CD4-positive, alpha-beta T cell treated with Interferon gamma for 1 hour (primary cell): ENCODE measurements around the gene RGS12.

Source experiments
- DNase-seq: peaks from one replicate; pipeline ENCODE4 v3.0.0-alpha.2; 2020

The RGS12 gene

GRCh38 chr4:3334316-3334715 is 41.5 kb downstream of the RGS12 start:
- DNase-seq, result no peak

DNA sequence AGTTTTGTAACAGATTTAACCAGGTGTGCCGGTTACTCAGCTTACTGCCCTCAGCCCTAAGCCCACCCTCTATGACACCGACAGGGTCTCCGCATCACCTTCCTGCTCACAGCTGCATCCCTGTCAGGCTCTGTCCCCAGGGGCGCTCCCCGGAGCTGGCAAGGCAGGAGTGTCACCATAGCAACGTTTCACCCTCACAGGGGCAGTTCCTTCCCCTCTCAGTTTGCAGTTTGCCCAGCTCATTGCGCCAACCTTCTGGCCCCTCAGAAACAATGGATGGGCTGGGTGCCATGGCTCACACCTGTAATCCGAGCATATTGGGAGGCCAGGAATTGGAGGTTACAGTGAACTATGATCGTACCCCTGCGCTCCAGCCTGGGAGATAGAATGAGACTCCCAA is 42.6 kb downstream of the RGS12 start:
- DNase-seq, result no peak

DNA sequence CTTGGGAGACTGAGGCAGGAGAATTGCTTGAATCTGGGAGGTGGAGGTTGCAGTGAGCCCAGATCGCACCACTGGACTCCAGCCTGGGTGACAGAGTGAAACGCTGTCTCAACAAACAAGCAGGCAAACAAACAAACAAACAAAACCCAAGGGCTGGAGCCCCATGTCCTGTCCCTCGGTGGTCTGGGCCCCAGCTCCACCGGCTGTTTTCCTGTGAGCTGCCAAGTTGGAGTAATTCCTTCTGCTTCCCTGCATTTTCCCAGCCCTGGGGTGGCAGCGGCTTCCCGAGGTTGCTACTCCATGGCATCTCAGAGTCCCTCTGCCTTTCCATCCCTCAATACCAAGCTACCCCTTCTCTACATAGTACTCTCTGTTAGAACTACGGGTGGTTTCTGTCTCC is 43.2 kb downstream of the RGS12 start:
- no peak for DNase-seq

GRCh38 chr4:3336382-3337356 is 43.8 kb downstream of the RGS12 start:
- no peak for DNase-seq

GRCh38 chr4:3337357-3337732 is 44.5 kb downstream of the RGS12 start:
- no peak for DNase-seq

DNA sequence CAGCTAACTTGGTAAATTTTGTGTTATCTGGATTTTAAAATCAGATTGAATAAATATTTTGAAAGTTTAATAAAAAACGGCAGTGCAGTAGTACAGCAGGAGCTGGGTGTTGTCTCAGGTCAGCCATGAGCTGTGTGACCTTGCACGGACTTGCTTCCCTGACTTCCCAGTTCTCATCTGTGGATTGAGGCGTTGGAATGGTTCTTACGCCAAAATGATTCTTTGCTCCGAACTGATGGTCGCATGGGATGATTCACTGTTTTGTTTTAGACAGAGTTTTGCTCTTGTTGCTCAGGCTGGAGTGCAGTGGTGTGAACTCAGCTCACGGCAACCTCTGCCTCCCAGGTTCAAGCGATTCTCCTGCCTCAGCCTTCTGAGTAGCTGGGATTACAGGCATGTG is 45.0 kb downstream of the RGS12 start:
- DNase-seq, result no peak

DNA sequence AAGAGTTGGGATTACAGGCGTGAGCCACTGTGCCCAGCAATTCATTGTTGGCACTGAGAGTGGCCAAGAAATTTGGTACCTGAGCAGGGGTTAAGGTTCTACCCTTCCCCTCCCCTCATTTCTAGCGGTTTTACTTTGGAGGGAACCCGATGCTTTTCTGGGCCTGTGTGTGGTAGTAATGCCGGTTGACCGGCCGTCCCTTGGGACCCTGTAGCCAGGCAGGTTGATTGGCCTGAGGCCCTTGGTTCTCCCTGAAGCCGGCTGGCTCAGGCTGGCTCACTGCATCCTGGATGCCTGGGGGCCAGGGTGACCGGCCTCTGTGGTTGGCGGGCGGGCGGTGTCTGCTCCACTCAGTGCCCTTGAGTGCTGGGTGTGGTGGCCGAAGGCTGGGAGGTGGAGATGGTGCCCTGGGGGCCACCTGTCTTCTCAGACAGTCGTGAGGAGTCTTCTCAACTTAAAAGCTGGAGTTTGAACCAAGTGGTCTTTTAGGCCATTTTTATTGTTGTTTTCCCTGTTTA is 45.6 kb downstream of the RGS12 start:
- no peak for DNase-seq

DNA sequence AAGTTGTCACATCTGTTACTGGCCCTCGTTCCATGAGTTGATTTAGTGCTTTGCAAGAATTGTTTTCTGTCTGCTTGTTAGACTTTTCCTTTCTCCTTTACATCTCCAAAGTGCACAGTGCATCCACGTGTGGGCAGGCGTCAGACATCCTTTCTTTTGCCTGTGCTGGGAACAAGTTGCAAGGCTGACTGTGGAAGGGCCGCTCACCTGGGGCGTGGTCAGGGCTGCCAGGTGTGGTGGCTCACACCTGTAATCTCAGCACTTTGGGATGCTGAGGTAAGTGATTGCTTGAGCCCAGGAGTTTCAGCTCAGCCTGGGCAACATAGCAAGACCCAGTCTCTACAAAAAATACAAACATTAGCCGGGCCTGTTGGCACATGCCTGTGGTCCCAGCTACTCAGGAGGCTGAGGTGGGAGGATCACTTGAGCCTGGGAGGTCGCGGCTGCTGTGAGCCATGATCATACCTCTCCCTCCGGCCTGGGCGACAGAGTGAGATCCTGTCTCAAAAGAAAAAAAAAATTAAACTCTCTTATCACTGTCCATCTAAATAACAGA is 46.2 kb downstream of the RGS12 start:
- DNase-seq, result no peak

GRCh38 chr4:3339577-3339976 is 46.8 kb downstream of the RGS12 start:
- DNase-seq, result no peak

- no peak for DNase-seq
Measured at GRCh38 chr4:3340038-3340699, 47.3 kb downstream of the RGS12 start.

DNA sequence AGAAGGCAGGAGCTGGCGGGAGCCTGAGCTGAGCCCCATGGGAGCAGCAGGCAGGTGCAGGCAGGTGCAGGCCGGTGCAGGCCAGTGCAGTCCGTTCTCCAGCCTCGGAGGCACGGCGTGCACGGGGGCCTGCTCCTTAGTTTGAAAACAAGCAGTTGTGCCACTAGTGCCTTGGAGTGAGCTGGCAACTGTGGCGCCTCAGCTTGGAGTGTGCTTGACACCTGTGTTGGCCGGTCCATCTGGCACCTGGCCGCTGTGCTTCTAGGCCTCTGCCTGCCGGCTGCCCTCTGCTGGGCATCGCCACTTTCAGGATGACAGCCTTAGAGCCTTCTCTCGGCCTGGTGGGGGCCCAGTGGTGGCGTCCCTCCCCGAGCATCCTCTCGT is 47.9 kb downstream of the RGS12 start:
- no peak for DNase-seq

GRCh38 chr4:3341760-3342159 is 48.9 kb downstream of the RGS12 start:
- DNase-seq, result no peak

GRCh38 chr4:3342182-3342854 is 49.5 kb downstream of the RGS12 start:
- DNase-seq, result no peak
